Fibroblast of skin of right quadriceps (primary cell): ENCODE measurements around the gene CAMK1.

Experiments
- DNase-seq: peaks from one replicate; pipeline ENCODE4 v3.0.0-alpha.2; 2013

CAMK1 gene

GRCh38 chr3:9770276-9770812 lies 597 bp upstream of the CAMK1 start:
- DNase-seq, result no peak

- no peak for DNase-seq
Measured at GRCh38 chr3:9769012-9769411, 735 bp downstream of the CAMK1 start.

GRCh38 chr3:9768141-9768775 lies 1.5 kb downstream of the CAMK1 start:
- DNase-seq, result no peak

DNA sequence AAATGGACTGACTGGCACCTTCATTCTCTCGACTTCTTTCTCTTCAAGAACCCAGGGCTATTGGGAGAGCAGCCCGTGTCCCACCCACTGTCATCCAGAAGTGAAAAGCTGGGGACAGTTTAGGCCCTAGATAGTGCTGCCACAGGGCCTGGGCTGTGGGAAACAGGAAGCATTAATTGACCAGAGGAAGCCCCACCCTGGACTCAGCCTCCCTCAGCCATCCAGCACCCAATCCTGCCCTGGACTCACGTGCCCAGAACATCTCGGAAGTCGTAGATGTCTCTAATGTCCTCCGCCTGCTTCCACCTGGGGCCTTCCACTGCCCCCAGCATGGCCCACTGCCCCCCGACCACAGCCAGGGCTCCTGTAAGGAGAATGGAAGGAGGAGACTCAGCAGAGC lies 2.3 kb downstream of the CAMK1 start:
- no peak for DNase-seq

DNA sequence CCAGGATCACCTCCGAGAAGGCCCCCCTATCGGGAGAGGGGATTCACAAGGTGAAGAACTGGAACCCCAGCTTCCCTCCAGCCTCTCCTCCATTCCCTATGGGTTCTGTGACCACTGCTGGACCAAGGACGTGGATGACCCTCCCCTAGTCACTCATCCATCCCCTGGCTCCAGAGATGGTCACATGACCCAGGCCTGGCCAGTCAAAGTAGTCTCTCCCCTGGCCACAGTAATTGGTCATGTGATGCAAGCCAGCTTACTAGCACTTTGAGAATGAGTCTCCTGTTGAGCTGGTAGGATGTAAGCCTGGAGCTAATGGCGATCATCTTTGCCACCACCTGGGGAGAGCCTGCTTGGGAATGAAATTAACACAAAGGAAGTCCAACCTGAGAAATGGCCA lies 3.9 kb downstream of the CAMK1 start:
- no peak for DNase-seq

- DNase-seq, result no peak
Measured at GRCh38 chr3:9762871-9763270, 6.9 kb downstream of the CAMK1 start.

- DNase-seq, result no peak
Measured at GRCh38 chr3:9761919-9762318, 7.8 kb downstream of the CAMK1 start.

GRCh38 chr3:9760779-9761505 lies 8.8 kb downstream of the CAMK1 start:
- DNase-seq, result no peak

DNA sequence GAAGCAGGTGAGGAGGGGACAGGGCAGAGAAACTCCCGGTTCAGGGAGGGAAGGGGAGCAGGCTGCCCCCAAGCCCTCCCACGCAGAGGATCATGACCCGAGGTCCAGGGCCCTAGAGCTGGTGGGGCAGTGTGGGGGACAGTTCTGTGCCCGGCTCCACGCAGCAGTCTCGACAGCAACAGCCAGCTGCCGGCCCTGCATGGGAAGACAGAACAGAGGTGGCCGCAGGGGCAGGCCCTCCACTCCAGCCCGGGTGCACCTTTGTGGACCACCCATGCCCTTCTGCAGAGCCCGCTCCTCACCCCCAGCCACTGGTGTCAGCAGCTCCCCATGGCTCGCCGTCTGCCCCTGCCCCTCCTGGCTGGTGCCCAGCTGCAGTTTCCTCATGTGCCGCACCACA lies 12.3 kb downstream of the CAMK1 start:
- DNase-seq, result no peak

GRCh38 chr3:9754678-9755077 lies 15.1 kb downstream of the CAMK1 start:
- DNase-seq, result no peak

GRCh38 chr3:9750556-9751411 lies 19.0 kb downstream of the CAMK1 start:
- no peak for DNase-seq

- DNase-seq, result peak; percentile 99
Measured at GRCh38 chr3:9749645-9750555, 19.8 kb downstream of the CAMK1 start, which contains the start of gene OGG1. TSS of gene OGG1 (plus strand) at chr3:9749952. CDS start at chr3:9750287, 335 bp downstream.

DNA sequence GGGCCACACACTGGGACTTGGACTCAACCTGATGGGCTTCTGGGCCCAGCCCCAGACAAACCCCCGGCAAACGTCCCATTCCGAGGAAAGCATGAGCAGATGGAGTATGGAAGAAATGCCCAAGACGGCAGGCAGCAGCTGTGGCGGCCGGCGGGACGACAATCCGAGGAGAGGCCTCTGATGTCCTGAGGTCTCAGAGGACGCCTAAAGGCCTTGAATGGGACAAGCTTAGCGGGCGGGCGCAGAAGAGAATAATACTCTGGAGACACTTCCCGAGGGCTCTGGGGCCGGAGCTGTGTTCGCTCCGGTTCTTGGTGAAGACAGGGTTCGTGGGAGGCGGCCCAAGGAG lies 20.5 kb downstream of the CAMK1 start:
- no peak for DNase-seq

GRCh38 chr3:9748031-9748430 lies 21.7 kb downstream of the CAMK1 start:
- no peak for DNase-seq

DNA sequence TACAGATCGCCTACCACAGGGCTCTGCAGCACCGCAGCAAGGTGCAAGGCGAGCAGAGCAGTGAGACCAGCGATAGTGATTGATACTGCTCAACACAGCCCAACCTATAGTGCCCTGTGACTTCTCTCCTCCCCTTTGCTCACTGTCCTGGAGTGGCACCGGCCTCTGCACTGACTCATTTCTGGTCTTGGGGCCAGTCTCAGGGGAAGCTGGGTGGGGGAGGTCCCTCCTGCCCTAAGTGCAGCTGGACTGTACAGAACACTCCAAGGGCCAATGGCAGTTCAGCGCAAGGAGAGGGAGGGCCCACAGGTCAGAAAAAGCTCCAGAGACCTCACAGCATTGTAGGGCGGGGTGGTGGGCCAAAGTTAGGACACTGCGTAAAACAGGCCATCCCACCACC lies 22.5 kb downstream of the CAMK1 start:
- DNase-seq, result no peak

- peak; percentile 75 for DNase-seq
Measured at GRCh38 chr3:9746330-9746729, 23.4 kb downstream of the CAMK1 start.

DNA sequence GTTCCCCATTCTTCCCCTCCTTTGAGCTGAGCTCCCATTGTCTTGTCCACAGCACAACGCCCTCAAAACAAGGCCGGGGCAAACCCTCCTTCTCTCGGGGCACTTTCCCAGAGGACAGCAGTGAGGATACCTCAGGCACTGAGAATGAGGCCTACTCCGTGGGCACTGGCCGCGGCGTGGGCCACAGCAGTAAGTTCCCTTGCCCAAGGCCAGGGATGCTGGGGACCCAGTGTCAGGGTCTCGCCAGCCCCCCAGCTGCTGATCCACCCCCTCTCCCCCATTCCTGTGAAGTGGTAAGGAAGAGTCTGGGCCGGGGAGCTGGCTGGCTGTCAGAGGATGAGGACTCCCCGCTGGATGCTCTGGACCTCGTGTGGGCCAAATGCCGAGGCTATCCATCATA lies 24.2 kb downstream of the CAMK1 start:
- DNase-seq, result no peak

DNA sequence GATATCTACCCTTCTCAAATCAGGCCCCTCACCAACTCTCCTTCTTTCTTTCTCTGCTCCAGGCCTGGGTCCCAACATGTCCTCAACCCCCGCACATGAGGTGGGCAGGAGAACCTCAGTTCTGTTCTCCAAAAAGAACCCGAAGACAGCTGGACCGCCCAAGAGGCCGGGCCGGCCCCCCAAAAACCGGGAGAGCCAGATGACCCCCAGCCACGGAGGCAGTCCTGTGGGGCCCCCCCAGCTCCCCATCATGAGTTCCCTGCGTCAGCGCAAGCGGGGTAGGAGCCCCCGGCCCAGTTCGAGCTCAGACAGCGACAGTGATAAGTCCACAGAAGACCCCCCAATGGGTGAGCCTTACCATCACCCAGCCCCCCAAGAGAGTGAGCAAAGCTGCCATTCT lies 25.6 kb downstream of the CAMK1 start:
- DNase-seq, result no peak

DNA sequence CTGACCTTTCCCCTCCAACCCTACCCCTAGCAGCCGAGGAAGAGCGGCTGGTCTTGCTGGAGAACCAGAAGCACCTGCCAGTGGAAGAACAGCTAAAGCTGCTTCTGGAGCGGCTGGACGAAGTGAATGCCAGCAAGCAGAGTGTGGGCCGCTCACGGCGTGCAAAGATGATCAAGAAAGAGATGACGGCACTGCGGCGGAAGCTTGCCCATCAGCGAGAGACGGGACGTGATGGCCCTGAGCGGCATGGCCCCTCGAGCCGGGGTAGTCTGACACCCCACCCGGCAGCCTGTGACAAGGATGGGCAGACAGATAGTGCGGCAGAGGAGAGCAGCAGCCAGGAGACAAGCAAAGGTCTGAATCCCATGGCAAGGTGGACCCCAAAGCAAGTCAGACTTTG lies 26.2 kb downstream of the CAMK1 start:
- DNase-seq, result no peak

GRCh38 chr3:9742560-9742959 lies 27.2 kb downstream of the CAMK1 start:
- no peak for DNase-seq

- DNase-seq, result no peak
Measured at GRCh38 chr3:9739181-9739580, 30.6 kb downstream of the CAMK1 start.

DNA sequence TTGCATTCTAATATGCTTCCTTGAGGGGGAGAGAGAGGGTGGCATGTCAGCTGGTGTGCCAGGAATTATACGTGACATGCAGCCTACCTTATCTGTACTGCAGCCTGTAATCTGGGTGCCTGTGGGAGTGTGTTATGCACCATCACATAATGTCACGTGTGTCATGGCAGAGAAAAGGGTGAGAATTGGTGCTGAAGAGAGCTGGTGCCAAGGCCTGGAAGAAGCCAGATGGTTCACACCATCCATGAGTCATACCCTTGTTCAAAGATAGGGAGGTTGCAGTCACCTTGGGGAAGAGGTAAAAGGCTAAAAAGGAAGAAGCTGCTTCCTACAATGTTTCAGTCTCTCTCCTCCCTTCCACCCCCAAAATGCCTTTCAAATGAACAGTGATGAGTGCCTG lies 32.9 kb downstream of the CAMK1 start:
- DNase-seq, result no peak

DNA sequence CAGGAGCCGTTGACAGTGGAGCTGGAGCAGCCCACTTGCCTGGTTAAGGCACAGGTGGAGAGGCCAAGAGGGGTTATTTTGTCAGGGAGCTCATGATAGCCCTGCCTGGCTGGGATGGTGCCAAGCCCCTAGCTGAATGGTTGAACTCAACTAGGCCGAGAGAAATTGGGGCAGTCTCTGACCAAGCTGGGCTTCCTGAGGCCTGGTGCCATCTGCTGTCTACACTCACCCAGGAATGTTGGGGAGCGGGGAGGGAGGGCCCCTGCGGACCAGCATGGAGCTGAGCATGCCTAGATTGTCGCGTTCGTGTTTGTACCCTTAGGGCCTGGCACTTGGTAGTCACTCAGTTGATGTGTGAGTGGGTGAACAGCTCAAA lies 37.0 kb downstream of the CAMK1 start:
- peak; percentile 11 for DNase-seq
